ENCODE measurements around the gene NANS.
A peak's percentile ranks its signal among the peaks of the same experiment; 100 is the strongest.
"Not testable (repeated sequence)": the region's sequence is repeated elsewhere in the genome, so short reads cannot be mapped to it uniquely, and the experiment has no call there.

The NANS gene

GRCh38 chr9:98080780-98081179 is 24.2 kb downstream of the NANS start:
- DNase-seq, result no peak

DNA sequence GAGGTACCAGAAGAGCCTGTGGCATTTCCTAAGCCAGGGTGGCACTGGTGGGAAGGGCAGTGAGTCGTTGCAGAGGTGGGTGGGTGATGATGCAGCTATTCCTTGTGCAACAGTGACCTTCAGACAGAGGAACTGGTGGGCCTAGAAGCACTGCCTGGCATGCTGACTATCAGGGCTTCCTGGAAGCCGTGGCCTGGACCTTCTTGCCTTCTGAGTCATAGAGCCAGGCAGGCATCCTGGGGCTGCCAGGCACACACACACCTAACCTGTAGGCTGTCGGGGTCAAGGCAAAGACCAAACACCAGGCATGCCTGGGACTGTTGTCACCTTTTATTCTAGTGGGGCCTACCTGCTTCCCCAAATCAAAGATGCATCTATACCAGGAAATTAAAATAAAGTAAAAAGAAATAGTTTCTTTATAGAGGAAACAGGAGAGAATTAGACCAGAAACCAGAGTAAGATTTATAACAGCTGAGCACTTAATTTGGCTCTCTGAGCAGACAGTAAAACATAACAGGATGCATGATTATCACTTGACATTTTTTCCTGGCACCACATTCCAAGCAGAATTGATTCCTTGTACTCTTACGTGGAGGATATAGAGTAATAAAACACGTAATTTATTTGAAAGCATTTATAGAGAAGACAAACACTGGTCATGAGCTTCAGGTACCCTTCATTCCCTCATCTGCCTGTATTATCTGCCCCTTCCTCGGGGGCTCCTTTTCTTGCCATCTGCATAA is 25.1 kb downstream of the NANS start:
- DNase-seq, result no peak

GRCh38 chr9:98083061-98083501 is 26.5 kb downstream of the NANS start:
- DNase-seq, result no peak

DNA sequence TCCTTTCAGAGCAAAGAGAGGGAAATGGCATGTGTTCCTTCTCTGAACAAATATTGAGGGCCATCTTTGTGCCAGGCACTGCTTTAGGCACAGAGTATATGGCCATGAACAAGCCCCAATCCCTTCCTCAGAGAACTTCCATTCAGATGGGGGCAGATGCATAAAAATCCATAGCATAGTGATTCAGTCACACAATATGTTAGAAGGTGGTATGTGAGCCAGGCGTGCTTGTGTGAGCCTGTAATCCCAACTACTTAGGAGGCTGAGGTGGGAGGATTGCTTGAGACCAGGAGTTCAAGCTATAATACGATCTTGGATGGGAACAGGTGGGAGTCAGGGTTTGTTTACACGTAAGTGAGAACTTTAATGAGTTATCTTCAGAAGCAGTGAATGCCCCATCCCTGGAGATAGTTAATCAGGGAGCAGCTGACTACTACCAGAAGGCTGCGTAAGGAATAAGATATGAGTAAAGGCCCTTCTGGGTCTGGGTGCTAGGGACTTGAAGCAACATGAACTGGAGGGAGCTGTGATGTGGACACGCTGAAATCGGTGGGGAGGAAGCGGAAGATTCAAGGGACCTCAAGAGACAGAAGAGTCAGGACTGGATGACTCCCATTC is 27.1 kb downstream of the NANS start:
- DNase-seq, result no peak

DNA sequence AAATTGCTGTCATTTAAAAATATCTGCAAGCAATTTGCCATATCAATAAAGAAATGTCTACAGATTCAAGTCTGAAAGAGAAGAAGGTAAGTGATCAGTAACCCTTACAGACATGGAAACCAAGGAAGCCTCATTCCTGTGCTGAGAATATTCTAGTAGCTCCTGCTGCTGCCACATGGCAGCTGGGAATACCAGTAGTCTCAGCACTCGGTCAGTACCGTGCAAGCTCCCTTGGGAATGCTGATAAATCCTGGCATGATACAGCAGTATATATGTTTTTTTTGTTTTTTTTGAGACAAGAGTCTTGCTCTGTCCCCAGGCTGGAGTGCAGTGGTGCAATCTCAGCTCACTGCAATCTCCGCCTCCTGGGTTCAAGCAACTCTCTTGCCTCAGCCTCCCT is 27.9 kb downstream of the NANS start:
- DNase-seq, result no peak

DNA sequence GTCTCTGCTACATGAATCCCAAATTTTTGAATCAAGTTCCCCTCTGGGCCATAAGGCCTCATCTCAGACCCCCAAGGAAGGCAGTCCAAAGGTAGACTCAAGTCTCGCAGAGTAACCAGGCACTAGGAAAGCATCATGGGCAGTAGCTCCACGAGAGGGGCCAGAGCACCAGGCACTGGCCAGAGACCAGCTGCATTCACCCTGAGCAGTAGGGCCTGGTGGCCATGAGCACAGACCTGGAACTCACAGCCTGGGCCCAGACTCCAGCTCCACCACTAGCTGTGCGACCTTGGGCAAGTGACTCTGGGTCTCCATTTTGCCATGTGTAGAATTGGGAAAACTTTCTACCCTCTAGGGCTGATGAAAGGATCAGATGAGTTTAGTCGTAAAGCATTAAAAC is 28.5 kb downstream of the NANS start:
- DNase-seq, result no peak

DNA sequence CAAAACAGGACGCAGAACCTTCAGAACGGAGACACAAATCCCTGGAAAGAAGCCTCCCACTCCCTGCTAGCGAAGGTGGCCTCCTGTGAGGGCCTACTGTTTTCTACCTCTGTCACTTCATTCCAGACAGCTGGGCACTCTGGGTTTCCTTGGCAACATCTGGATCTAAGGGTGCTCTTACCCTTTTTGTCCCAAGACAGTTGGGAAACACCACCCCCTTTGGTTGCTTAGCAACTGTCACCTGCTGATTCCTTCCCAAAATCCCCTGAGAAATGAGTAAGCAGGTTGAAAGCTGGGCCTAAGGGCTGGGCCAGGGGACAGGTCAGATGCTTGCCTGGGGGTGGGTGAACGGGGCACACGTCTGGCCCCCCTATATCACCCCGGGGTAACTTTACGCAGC is 29.4 kb downstream of the NANS start:
- DNase-seq, result no peak

- no peak for DNase-seq
Observed at GRCh38 chr9:98086461-98086860, 29.9 kb downstream of the NANS start.

GRCh38 chr9:98087420-98088354 is 31.2 kb downstream of the NANS start:
- no peak for DNase-seq

GRCh38 chr9:98090674-98091073 is 34.1 kb downstream of the NANS start:
- DNase-seq, result not testable (repeated sequence)

DNA sequence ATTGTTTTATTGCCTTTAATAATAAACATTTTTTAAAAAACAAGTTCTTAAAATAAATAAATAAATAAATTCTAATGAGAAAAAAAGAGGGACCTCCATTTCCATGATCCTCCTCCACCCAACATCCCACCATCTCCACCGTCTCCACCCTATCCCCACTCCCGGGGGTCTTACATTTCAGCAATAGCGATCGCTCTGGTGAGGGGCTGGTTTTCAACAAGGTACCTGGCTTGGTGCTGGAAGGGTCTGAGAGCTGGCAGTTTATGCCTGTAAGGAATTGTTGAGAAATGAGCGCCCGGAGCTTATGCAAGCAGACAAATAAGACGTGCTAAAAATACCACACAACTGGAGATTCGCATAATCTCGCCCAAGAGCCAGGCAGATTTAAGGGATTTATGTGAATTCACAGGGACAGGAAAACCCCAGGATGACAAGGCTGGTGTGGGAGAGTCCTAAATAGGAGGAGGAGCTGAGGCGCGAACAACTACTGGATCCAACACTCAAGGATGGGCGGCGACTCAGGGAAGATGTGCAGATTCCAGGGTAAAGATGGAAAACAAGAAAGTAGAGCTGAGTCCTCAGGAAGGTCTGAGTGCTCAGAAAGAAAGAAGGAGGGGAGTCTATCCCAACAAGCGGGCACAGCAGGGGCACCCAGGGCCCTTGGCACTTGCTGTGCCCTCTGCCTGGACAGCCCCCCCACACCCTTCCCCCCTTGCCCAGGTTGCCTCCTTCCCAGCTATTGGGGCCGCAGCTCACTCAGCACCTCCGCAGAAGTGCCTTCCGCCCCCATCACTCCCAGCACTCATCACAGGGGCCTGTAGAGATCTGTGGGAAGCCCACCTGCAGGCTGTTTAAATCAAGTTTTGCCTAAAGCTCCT is 35.4 kb downstream of the NANS start:
- no peak for DNase-seq

- no peak for DNase-seq
Observed at GRCh38 chr9:98092613-98092931, 36.0 kb downstream of the NANS start.

DNA sequence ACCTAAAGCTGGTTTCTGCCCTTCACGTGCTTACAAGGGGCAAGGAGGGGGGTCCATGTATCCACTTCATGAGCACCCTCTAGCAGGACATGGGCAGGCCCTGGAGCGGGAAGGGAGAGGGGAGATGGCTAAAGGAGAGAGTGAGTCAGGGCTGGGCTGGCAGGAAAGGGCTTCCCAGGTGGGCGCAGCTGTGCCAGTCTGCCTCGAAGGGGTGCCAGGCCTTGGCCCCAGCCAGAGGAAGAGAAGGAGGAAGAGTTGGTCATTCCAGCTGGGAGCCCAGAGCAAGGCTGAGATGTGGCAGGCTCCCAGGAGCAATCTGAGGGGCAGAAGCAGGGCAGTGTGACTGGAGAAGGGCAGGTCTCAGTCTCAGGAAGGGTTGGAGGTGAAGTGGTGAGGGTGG is 37.8 kb downstream of the NANS start:
- DNase-seq, result no peak

- DNase-seq, result no peak
Observed at GRCh38 chr9:98094851-98095250, 38.3 kb downstream of the NANS start.

GRCh38 chr9:98095401-98095800 is 38.9 kb downstream of the NANS start:
- DNase-seq, result no peak

GRCh38 chr9:98096091-98096490 is 39.6 kb downstream of the NANS start:
- no peak for DNase-seq

DNA sequence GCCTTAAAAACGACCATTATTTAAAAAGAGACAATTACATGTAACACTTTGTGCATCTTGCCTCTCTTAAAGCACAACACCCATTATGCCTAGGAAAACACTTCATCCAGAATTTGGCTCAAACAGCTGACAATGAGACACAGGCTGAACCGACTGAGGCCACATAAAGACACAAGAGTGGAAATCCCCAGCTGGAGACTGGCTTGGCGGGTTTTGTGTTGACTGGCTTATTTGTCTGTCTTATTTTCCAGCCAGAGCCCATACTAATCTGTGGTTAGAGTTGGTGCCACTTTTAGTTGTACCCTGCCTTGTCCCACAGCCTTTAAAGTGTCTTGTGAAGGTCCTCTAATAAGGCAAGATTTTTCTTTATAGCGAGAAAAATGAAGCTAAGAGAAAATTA is 41.3 kb downstream of the NANS start:
- DNase-seq, result peak; percentile 32

DNA sequence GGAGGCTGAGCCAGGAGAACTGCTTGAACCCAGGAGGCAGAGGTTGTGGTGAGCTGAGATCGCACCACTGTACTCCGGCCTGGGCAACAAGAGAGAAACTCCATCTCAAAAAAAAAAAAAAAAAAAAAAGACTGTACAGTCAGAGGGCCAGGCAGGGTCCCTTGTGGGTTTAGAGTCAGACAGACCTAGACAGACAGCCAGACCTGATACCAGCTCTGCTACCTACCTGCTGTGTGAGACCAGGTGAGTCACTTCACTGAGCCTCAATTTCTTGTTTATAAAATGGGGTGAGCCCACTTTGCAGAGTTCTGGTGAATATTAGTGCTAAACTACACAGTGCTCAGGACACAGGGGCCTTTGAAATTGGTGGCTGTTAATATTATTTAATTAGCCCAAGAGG is 42.8 kb downstream of the NANS start:
- DNase-seq, result no peak

DNA sequence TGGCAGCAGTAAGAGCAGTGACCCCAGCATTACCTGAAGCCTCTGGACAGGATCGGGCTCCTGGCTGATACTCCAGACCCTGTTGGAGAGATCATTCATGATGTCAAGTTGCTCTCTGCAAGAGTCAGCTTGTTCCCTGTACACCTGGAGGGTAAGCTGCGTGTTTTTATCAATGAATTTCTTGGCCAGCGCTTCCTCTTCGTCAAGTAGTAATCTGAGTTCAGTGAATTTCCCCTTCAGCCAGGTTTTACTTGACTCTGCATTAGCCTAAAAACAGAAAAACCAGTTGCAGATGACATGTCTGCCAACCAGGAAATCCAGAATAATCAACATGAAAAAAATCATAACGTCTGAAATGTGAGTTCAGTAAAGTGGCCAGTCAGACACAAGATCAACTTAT is 43.4 kb downstream of the NANS start:
- DNase-seq, result no peak

- DNase-seq, result no peak
Observed at GRCh38 chr9:98100456-98100855, 43.9 kb downstream of the NANS start.

GRCh38 chr9:98101416-98101815 is 44.9 kb downstream of the NANS start:
- no peak for DNase-seq

DNA sequence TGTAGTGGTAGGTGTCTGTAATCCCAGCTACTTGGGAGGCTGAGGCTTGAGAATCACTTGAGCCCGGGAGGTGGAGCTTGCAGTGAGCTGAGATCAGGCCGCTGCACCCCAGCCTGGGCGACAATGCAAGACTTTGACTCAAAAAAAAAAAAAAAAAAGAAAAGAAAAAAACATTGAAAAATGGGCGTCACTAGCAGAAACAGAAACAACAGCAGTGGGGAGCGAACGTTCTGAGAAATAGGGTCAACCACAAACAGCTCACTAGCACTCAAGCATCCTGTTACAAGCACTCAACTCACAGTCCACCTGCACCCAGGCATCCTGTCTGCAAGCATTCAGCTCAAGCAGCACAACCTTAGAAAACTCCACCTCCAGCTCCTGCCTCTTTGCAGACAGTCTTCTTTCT is 45.3 kb downstream of the NANS start:
- peak; percentile 67 for DNase-seq

DNA sequence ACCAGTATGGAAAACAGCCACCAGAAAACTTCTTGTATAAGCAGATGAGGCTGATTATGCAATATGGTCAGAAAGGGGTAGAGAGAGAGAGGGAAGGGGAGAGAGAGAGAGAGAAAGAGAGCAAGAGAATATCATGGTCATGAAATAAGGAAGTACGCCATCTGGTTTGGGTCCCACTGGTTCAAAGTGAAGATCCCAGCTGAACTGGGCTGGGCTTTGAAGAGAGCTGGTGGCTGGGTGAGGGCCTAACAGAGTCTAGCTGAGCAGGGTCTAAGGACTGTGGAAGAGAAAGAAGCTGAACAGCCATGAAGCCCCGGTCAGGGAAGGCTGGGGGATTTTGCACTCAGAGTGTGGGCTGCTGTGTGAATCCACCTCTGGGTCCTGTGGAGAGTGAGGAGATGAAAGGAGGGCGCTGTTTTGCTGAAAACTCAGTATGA is 47.9 kb downstream of the NANS start:
- no peak for DNase-seq

All from activated CD4-positive, alpha-beta T cell treated with anti-CD3 and anti-CD28 coated beads for 1 hour (primary cell).